ENCODE data around the gene EIF4E2. TPM values are rescaled to one million over a fixed set of nuclear protein-coding genes. Genes with fewer than 3 reads are reported as not detected.

Gene EIF4E2
- total and polyA plus RNA-seq, 2 of the 4 experiments (the other 2 are of a cell fraction): 52.1 to 105 TPM

- Histone ChIP-seq H3K9ac (ENCODE audit: low read depth, low read length) (no peak overlapping the region), H3K4me1 (ENCODE audit: control insufficient read depth, insufficient read depth, low read length) (no peaks in the 10 kb centered on the region), H3K4me2 (ENCODE audit: low read depth, low read length) (no peak overlapping the region), H2AFZ (replicated peaks; ENCODE audit: low read length, poor library complexity) (no peak overlapping the region), H3K18ac (ENCODE audit: low read depth, low read length) (no peak overlapping the region), H3K14ac (replicated peaks; ENCODE audit: low read depth, low read length) (no peak overlapping the region), H2AK5ac (ENCODE audit: low read depth, low read length) (no peak overlapping the region), H3K27ac (ENCODE audit: insufficient read depth, low read length) (no peak overlapping the region), H3K23ac (ENCODE audit: low read depth, low read length) (no peak overlapping the region), H2BK120ac (ENCODE audit: low read depth, low read length) (no peak overlapping the region), H4K5ac (ENCODE audit: low read depth, low read length) (no peak overlapping the region), H3K9me1 (ENCODE audit: insufficient read depth, low read length) (no peaks in the 10 kb centered on the region), H3K4me3 (ENCODE audit: insufficient read depth, low read depth, low read length) (no peak overlapping the region), H4K91ac (ENCODE audit: insufficient read depth, low read depth, low read length) (no peak overlapping the region), H3K79me1 (ENCODE audit: low read depth in 1 of 2, low read length in 2 of 2) (no peaks in the 10 kb centered on the region), H2BK5ac (ENCODE audit: low read depth, low read length, poor library complexity, severe bottlenecking) (no peak overlapping the region), H3K27me3 (ENCODE audit: control insufficient read depth, insufficient read depth, low read length) (peaks cover 8% of the 10 kb centered on the region), H3K56ac (ENCODE audit: extremely low read depth, insufficient read depth, low read length) (no peak overlapping the region), H4K8ac (ENCODE audit: low read depth in 2 of 2, low read length in 2 of 2) (no peak overlapping the region), H2BK15ac (ENCODE audit: low read depth, low read length) (no peak overlapping the region), H3K9me3 (ENCODE audit: control insufficient read depth, insufficient read depth, low read length) (no peaks in the 10 kb centered on the region), H3K4ac (ENCODE audit: low read depth, low read length) (no peak overlapping the region), H4K20me1 (ENCODE audit: insufficient read depth, low read length) (no peaks in the 10 kb centered on the region), H3K36me3 (ENCODE audit: control insufficient read depth, insufficient read depth, low read length) (no peaks in the 10 kb centered on the region), H2AK9ac (replicated peaks; ENCODE audit: low read depth, low read length, poor library complexity) (no peak overlapping the region), H2BK20ac (ENCODE audit: low read depth, low read length) (no peak overlapping the region)
- dilution Hi-C loops (cut with HindIII; ENCODE audit: low sequenced_read_pairs, unreplicated experiment): no loop called here
- in situ Hi-C loops (cut with MboI; ENCODE audit: low sequenced_read_pairs): no loop called here
- TF ChIP-seq NFE2L2 (IDR thresholded peaks at IDR 0.05; ENCODE audit: low read depth, low read length): no peak
- TF ChIP-seq RAD21 (IDR thresholded peaks at IDR 0.05; ENCODE audit: low read length): no peak
- no peak for TF ChIP-seq CEBPB (IDR thresholded peaks at IDR 0.05; ENCODE audit: low read depth, low read length)
- no peak for TF ChIP-seq USF2 (IDR thresholded peaks at IDR 0.05; ENCODE audit: low read depth, low read length)
- TF ChIP-seq CHD1 (IDR thresholded peaks at IDR 0.05; ENCODE audit: low read depth, low read length): no peak
- no peak for TF ChIP-seq ELK1 (IDR thresholded peaks at IDR 0.05; ENCODE audit: borderline replicate concordance, low read depth, low read length)
- TF ChIP-seq MAFK (IDR thresholded peaks at IDR 0.05; ENCODE audit: low read depth, low read length): no peak
- TF ChIP-seq SMC3 (IDR thresholded peaks at IDR 0.05; ENCODE audit: low read depth, low read length): no peak
- no peak for TF ChIP-seq FOS (IDR thresholded peaks at IDR 0.05; ENCODE audit: low read depth, low read length)
- intact Hi-C loops (cut with micrococcal nuclease): loop anchor here (10.0 kb wide), 1 partner anchor 170 kb away; the partner anchor contains the start of gene KCNJ13
- no peak for DNase-seq
- no peak for ATAC-seq (ENCODE audit: low read depth)
- ChIA-PET CTCF (no interaction called here), POLR2A (ENCODE audit: unreplicated experiment) (interaction anchor here (0.6 kb wide), 1 partner anchor 150 kb away, joined by 9 read pairs; no protein-coding TSS in a partner anchor)
- BruUV-seq (replicated peaks): no TSS peak
- WGBS, 2 experiments (ENCODE audit: extremely low coverage in 2 of 2, insufficient read length in 1 of 2): 100% methylated on average over 1 of the region's 10 CpGs; no CpG with 5 or more reads in 1 of the 2 experiments
These were observed 54.0 kb downstream of the EIF4E2 start for GRCh38 chr2:232604535-232604934.

Measured in IMR-90 (cell line).